Kidney epithelial cell (primary cell): Measurements from ENCODE around the gene ALDH3A2. TPM values are rescaled to one million over a fixed set of nuclear protein-coding genes. Genes with fewer than 3 reads are reported as not detected.

ENCODE experiments used
- DNase-seq: peaks from one replicate; pipeline ENCODE4 v3.0.0-alpha.2; 2010; ENCODE audit warnings: low read depth
- H3K27me3 ChIP-seq: 2 replicates; pipeline ENCODE4 v1.6.0; 2011; ENCODE audit warnings: low read length; ENCODE audit not compliant: control insufficient read depth, insufficient read depth
- H3K36me3 ChIP-seq: 2 replicates; pipeline ENCODE4 v1.5.1; 2011; ENCODE audit warnings: low read length; ENCODE audit not compliant: control insufficient read depth, insufficient read depth
- H3K4me3 ChIP-seq: 2 replicates; pipeline ENCODE4 v1.5.1; 2011; ENCODE audit warnings: low read depth, mild to moderate bottlenecking, control low read depth, low read length
- total RNA-seq: library from RNA; depleted of rRNA; stranded (reverse); fragments of >200 nt; gene quantifications from 2 replicates; pipeline ENCODE4 v1.2.3, GENCODE V29; 2015
- TF ChIP-seq, protein P1 (sequence below): IDR thresholded peaks from 2 replicates; pipeline ENCODE4 v1.5.1; 2011; ENCODE audit warnings: mild to moderate bottlenecking, moderate library complexity, low read length, control low read depth, inconsistent platforms; ENCODE audit not compliant: insufficient read depth, poor library complexity, severe bottlenecking

The ALDH3A2 gene
- total RNA-seq, 1 donor from 2014 or later, result 26.4 TPM

GRCh38 chr17:19659366-19660177 is 11.0 kb downstream of the ALDH3A2 start:
- no peak overlapping the region for H3K4me3 ChIP-seq
- H3K36me3 ChIP-seq, result no peaks in the 10 kb centered on the region
- no peak for DNase-seq
- TF ChIP-seq, protein P1, sequence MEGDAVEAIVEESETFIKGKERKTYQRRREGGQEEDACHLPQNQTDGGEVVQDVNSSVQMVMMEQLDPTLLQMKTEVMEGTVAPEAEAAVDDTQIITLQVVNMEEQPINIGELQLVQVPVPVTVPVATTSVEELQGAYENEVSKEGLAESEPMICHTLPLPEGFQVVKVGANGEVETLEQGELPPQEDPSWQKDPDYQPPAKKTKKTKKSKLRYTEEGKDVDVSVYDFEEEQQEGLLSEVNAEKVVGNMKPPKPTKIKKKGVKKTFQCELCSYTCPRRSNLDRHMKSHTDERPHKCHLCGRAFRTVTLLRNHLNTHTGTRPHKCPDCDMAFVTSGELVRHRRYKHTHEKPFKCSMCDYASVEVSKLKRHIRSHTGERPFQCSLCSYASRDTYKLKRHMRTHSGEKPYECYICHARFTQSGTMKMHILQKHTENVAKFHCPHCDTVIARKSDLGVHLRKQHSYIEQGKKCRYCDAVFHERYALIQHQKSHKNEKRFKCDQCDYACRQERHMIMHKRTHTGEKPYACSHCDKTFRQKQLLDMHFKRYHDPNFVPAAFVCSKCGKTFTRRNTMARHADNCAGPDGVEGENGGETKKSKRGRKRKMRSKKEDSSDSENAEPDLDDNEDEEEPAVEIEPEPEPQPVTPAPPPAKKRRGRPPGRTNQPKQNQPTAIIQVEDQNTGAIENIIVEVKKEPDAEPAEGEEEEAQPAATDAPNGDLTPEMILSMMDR, result no peak
- no peaks in the 10 kb centered on the region for H3K27me3 ChIP-seq

- DNase-seq, result no peak
- Histone ChIP-seq H3K4me3 (no peak overlapping the region), H3K27me3 (no peaks in the 10 kb centered on the region), H3K36me3 (no peaks in the 10 kb centered on the region)
- TF ChIP-seq, protein P1, result no peak
These were observed 11.8 kb downstream of the ALDH3A2 start for GRCh38 chr17:19660219-19660870.

GRCh38 chr17:19661121-19661520 is 12.6 kb downstream of the ALDH3A2 start:
- no peak for DNase-seq
- H3K36me3 ChIP-seq, result no peaks in the 10 kb centered on the region

GRCh38 chr17:19663097-19663496 is 14.5 kb downstream of the ALDH3A2 start:
- H3K36me3 ChIP-seq, result no peaks in the 10 kb centered on the region
- H3K27me3 ChIP-seq, result no peaks in the 10 kb centered on the region
- DNase-seq, result no peak
- H3K4me3 ChIP-seq, result no peak overlapping the region
- TF ChIP-seq, protein P1, result no peak

More at GRCh38 chr17:19661121-19661520, 12.6 kb downstream of the ALDH3A2 start:
- Histone ChIP-seq H3K27me3 (no peaks in the 10 kb centered on the region), H3K4me3 (no peak overlapping the region)
- TF ChIP-seq, protein P1, result no peak

DNA sequence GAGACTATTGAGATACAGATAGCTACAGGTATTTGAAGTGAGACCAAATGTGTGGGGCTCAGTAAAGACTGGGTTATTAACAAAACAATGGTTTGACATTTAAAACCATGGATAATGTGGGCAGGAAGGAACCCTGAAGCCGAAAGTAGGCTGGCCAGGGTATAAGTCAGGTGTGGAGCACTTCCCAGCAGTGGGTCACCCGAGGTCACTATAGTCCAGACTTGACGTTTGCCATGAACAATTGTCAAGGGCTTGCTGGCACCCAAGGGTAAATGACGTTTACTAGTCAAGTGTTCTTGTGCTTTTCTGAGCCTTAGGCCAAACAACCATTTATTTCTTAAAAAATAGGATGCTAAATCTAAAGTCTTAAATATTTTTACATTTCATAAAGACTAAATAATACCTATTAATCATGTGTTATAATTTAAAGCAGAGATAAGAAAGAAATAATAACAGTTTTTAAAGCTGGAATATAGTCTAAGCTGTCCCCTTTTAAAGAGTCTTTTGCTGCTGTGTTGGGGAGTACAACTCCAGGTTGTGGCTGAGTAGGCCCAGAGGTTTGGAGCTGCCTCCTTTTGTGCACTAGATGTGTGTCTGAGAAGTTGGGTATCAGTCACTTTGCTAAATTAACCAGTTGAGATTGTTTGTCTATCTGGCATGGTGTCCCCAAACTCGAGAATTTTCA is 15.7 kb downstream of the ALDH3A2 start:
- Histone ChIP-seq H3K36me3 (no peaks in the 10 kb centered on the region), H3K27me3 (no peaks in the 10 kb centered on the region), H3K4me3 (no peak overlapping the region)
- no peak for DNase-seq
- TF ChIP-seq, protein P1, result no peak
